IPS-15b (cell line): Measurements from ENCODE around the gene SORBS2.

Experiments
- H3K27me3 ChIP-seq: one replicate; pipeline ENCODE4 v1.6.1; 2013; ENCODE audit warnings: low read length; ENCODE audit not compliant: control insufficient read depth, insufficient read depth
- H3K36me3 ChIP-seq: one replicate; pipeline ENCODE4 v1.6.1; 2013; ENCODE audit warnings: low read length; ENCODE audit not compliant: control insufficient read depth, insufficient read depth
- H3K4me1 ChIP-seq: one replicate; pipeline ENCODE4 v1.6.1; 2013; ENCODE audit warnings: mild to moderate bottlenecking, low read length; ENCODE audit not compliant: control insufficient read depth, insufficient read depth
- H3K4me3 ChIP-seq: one replicate; pipeline ENCODE4 v1.5.1; 2013; ENCODE audit warnings: low read depth, low read length
- H3K9ac ChIP-seq: one replicate; pipeline ENCODE4 v1.6.1; 2013; ENCODE audit warnings: low read depth, mild to moderate bottlenecking, low read length
- H3K9me3 ChIP-seq: one replicate; pipeline ENCODE4 v1.6.1; 2013; ENCODE audit warnings: mild to moderate bottlenecking, low read length; ENCODE audit not compliant: control insufficient read depth, insufficient read depth

The SORBS2 gene

DNA sequence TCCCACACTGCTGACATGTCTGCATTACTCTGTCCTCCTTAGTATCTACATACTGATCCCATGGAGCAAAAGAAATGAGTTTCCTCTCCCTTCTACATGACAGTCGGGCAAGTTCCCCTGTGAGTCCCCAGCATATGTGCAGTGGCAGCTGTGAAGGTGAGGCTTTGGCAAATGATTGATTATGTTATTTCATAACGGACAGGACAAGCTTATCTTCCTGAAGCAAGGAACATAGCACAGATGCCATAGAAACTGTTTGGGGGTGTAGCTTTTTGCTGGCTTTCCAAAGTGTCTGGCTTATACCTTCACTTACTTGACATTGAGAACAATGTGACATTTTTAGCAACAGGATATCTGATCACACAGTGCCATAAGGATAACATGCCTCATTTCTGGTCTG, 139.8 kb downstream of the SORBS2 start:
- Histone ChIP-seq H3K4me1 (no peaks in the 10 kb centered on the region), H3K9me3 (no peaks in the 10 kb centered on the region), H3K36me3 (peaks cover 1% of the 10 kb centered on the region), H3K4me3 (no peak overlapping the region), H3K27me3 (no peaks in the 10 kb centered on the region), H3K9ac (no peak overlapping the region)

DNA sequence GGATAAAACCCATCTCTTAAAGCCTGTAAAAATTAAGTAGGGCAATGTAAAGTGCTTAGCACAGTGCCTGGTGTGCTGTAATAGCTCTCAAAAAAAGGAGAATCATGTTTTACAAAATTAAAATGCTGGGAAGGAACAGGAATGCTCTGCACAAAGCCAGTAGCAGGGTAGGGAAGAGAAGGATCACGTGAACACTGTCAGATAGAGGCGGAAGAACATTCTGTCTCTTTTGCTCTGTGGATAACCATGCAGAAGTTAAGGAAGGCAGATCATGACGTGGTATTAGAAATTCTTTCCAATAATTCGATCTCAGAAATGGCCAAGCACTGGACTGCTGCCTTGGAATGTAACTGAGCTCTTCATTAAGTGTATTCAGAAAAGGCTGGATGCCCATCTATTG, 140.5 kb downstream of the SORBS2 start:
- Histone ChIP-seq H3K36me3 (no peaks in the 10 kb centered on the region), H3K27me3 (no peaks in the 10 kb centered on the region), H3K4me3 (no peak overlapping the region), H3K9me3 (no peaks in the 10 kb centered on the region), H3K4me1 (no peaks in the 10 kb centered on the region), H3K9ac (no peak overlapping the region)

GRCh38 chr4:185671066-185671465, 140.9 kb downstream of the SORBS2 start:
- H3K9ac ChIP-seq = no peak overlapping the region
- H3K4me3 ChIP-seq = no peak overlapping the region
- no peaks in the 10 kb centered on the region for H3K27me3 ChIP-seq
- H3K4me1 ChIP-seq = no peaks in the 10 kb centered on the region
- no peaks in the 10 kb centered on the region for H3K9me3 ChIP-seq
- no peaks in the 10 kb centered on the region for H3K36me3 ChIP-seq

DNA sequence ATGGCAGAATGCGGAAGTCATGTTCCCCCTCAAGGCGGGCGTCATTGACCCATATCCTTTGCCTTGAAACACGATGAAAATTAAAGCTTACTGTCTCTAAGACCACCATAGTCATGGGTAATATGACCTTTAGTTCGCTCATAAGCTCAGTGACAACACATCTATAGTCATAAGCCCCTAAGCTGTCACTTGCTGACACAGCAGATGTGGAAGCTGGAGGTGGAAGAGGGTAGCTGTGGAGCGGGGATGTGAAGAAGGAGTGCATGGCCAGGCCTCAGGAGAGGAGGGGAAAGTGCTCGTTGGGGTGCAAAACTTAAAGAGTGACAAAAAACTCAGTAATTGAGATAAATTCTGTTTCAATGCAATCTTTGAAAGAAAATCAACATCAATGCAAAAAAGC, 142.7 kb downstream of the SORBS2 start:
- H3K4me1 ChIP-seq = no peaks in the 10 kb centered on the region
- H3K36me3 ChIP-seq = no peaks in the 10 kb centered on the region
- no peak overlapping the region for H3K4me3 ChIP-seq
- no peaks in the 10 kb centered on the region for H3K27me3 ChIP-seq
- no peak overlapping the region for H3K9ac ChIP-seq
- H3K9me3 ChIP-seq = no peaks in the 10 kb centered on the region

- Histone ChIP-seq H3K4me3 (no peak overlapping the region), H3K27me3 (no peaks in the 10 kb centered on the region), H3K4me1 (no peaks in the 10 kb centered on the region), H3K9ac (no peak overlapping the region), H3K36me3 (no peaks in the 10 kb centered on the region), H3K9me3 (no peaks in the 10 kb centered on the region)
Observed at GRCh38 chr4:185666156-185666555, 145.8 kb downstream of the SORBS2 start.

GRCh38 chr4:185665655-185666054, 146.3 kb downstream of the SORBS2 start:
- no peaks in the 10 kb centered on the region for H3K4me1 ChIP-seq
- no peak overlapping the region for H3K4me3 ChIP-seq
- H3K9me3 ChIP-seq = no peaks in the 10 kb centered on the region
- no peak overlapping the region for H3K9ac ChIP-seq
- H3K36me3 ChIP-seq = no peaks in the 10 kb centered on the region
- H3K27me3 ChIP-seq = no peaks in the 10 kb centered on the region

DNA sequence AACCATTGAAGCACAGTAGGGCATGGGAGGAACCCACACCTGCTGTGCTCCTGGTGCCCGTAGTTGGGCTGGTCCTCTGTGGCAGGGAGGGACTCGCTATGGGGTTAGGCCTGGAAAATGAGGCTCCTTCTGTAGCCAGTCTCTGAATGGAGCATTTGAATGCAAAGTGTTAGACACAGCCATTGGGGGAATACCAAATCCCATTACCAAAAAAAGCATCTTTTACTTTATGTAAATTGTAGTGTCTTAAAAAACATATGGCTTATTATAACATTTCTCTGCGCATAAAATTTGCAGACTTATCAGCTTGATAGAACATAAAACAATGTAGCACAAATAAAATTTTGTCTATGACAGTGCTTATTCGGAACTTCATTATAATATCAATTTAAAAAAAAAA, 147.5 kb downstream of the SORBS2 start:
- Histone ChIP-seq H3K36me3 (no peaks in the 10 kb centered on the region), H3K4me3 (no peak overlapping the region), H3K4me1 (no peaks in the 10 kb centered on the region), H3K27me3 (no peaks in the 10 kb centered on the region), H3K9me3 (no peaks in the 10 kb centered on the region), H3K9ac (no peak overlapping the region)

- H3K36me3 ChIP-seq = no peaks in the 10 kb centered on the region
- H3K27me3 ChIP-seq = no peaks in the 10 kb centered on the region
- H3K4me3 ChIP-seq = no peak overlapping the region
- no peak overlapping the region for H3K9ac ChIP-seq
- H3K9me3 ChIP-seq = no peaks in the 10 kb centered on the region
- H3K4me1 ChIP-seq = peaks cover 2% of the 10 kb centered on the region
Observed at GRCh38 chr4:185662030-185662778, 149.8 kb downstream of the SORBS2 start.

DNA sequence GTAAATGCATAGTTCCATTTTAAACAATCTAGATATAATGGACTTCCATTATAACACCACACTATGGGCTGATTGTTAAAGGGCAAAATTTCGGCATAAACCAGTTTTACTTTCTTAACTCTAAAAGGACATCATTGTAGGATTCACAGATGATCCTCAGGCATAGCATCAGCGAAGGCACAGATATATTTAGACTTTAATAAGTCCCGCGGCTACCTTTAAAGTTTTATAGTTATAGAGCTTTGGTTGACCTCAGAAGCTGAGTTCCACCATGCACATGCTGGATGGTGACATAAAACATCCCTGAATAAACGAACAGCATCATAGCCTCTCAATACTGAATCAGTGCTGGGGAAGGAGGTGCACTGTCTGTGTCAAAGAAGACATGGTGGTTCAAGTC, 151.7 kb downstream of the SORBS2 start:
- Histone ChIP-seq H3K4me3 (no peak overlapping the region), H3K9me3 (no peaks in the 10 kb centered on the region), H3K9ac (no peak overlapping the region), H3K27me3 (no peaks in the 10 kb centered on the region), H3K4me1 (peaks cover 15% of the 10 kb centered on the region), H3K36me3 (no peaks in the 10 kb centered on the region)

DNA sequence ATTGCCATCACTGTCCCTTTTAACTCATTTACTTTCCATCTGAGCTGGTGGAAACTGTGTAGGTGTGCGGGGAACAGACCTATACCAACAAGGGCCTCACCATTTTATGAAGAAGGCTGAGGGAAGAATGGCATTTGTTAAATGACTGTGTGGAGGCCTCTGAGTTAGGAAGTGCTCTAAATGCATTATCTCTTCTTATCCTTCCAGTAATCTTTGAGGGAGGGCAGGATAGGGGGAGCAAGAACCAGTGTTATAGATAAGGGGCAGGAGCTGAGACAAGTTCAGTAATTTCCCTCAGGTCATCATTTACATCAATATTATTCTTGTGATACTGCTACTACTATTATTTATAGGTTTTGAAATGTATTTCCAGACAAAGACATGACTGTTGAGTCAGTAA, 154.3 kb downstream of the SORBS2 start:
- H3K36me3 ChIP-seq = no peaks in the 10 kb centered on the region
- H3K9me3 ChIP-seq = no peaks in the 10 kb centered on the region
- H3K4me3 ChIP-seq = no peak overlapping the region
- H3K9ac ChIP-seq = no peak overlapping the region
- no peaks in the 10 kb centered on the region for H3K27me3 ChIP-seq
- peaks cover 19% of the 10 kb centered on the region for H3K4me1 ChIP-seq

DNA sequence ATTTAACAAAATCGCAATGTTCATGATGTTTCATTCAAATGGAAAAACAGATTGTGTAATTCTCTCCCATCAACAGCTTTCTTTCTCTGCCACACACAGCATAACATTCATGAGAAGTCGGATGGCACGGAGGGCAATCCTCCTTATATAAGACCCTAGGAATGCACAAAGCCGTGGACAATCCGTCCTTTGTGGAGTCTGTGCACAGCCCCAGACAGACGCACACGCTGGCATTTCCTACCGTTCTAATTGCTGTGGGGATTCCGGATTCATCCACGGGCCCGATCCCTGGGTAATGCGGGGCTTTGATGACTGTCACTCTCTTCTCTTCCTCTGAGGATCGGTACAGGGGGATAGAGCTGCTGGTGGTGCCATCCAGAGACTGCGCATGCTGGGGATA, 154.8 kb downstream of the SORBS2 start:
- no peaks in the 10 kb centered on the region for H3K27me3 ChIP-seq

DNA sequence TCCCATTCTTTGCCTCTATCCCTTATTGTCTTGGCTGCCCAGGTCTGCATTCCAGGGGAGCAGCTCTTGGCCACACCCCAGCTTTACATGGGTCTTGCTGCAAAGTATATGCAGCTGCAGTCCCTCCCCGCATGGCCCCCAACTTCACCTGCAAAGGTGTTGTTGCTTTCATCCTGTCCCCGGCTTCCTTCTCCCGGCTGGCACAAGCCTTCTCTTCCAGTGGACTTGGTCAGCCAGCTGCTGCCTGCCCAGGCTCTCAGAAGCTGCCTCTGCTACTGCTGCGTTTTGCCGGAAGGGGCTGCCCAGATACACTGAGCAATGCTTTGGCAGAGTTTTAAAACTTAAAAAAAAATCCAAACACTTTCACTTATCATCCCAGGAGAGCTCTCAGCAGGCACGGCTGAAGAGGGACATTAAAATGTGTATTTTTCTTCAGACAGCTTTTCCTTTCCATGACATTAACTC, 155.5 kb downstream of the SORBS2 start:
- Histone ChIP-seq H3K4me3 (no peak overlapping the region), H3K27me3 (no peaks in the 10 kb centered on the region), H3K9me3 (no peaks in the 10 kb centered on the region), H3K4me1 (peaks cover 25% of the 10 kb centered on the region), H3K9ac (no peak overlapping the region), H3K36me3 (no peaks in the 10 kb centered on the region)

More for the DNA sequence above, 154.8 kb downstream of the SORBS2 start:
- no peak overlapping the region for H3K4me3 ChIP-seq
- no peaks in the 10 kb centered on the region for H3K9me3 ChIP-seq
- H3K36me3 ChIP-seq = no peaks in the 10 kb centered on the region
- H3K9ac ChIP-seq = no peak overlapping the region
- peaks cover 19% of the 10 kb centered on the region for H3K4me1 ChIP-seq
